GM21367 (cell line): ENCODE data around the gene PLEKHJ1.

ENCODE experiments used
- ATAC-seq: cut with Tn5 transposase; IDR thresholded peaks from one replicate; pipeline ENCODE4 v1.9.1; 2021; ENCODE audit not compliant: unreplicated experiment

PLEKHJ1 gene

GRCh38 chr19:2249880-2250765, 14.0 kb upstream of the PLEKHJ1 start:
- no peak for ATAC-seq

- no peak for ATAC-seq
These were observed 13.1 kb upstream of the PLEKHJ1 start, which contains the start of gene AMH for GRCh38 chr19:2249010-2249866. AMH (plus strand) TSS chr19:2249323; CDS start chr19:2249333, 10 bp downstream.

GRCh38 chr19:2248136-2249009, 12.2 kb upstream of the PLEKHJ1 start:
- ATAC-seq: no peak

GRCh38 chr19:2247433-2248101, 11.4 kb upstream of the PLEKHJ1 start:
- ATAC-seq: no peak

- no peak for ATAC-seq
These were observed 10.8 kb upstream of the PLEKHJ1 start for GRCh38 chr19:2246801-2247361.

- no peak for ATAC-seq
These were observed 10.0 kb upstream of the PLEKHJ1 start for GRCh38 chr19:2246014-2246620.

- ATAC-seq: no peak
These were observed 9.1 kb upstream of the PLEKHJ1 start for GRCh38 chr19:2245273-2245672.

GRCh38 chr19:2244486-2244885, 8.4 kb upstream of the PLEKHJ1 start:
- ATAC-seq: no peak

- no peak for ATAC-seq
These were observed 7.9 kb upstream of the PLEKHJ1 start for GRCh38 chr19:2244125-2244411.

- no peak for ATAC-seq
These were observed 7.4 kb upstream of the PLEKHJ1 start for GRCh38 chr19:2243274-2244124.

GRCh38 chr19:2242816-2243215, 6.7 kb upstream of the PLEKHJ1 start:
- no peak for ATAC-seq

- ATAC-seq: no peak
These were observed 6.0 kb upstream of the PLEKHJ1 start for GRCh38 chr19:2242092-2242537.

- no peak for ATAC-seq
These were observed 5.0 kb upstream of the PLEKHJ1 start for GRCh38 chr19:2240881-2241760.

- ATAC-seq: no peak
These were observed 3.9 kb upstream of the PLEKHJ1 start for GRCh38 chr19:2239771-2240770.

- no peak for ATAC-seq
These were observed 3.0 kb upstream of the PLEKHJ1 start for GRCh38 chr19:2239173-2239572.

- no peak for ATAC-seq
These were observed 1.7 kb upstream of the PLEKHJ1 start for GRCh38 chr19:2237869-2238153.
